Adrenal gland (tissue), 12 donors: ENCODE data around the gene APOD. TPM values are rescaled to one million over a fixed set of nuclear protein-coding genes. Genes with fewer than 3 reads are reported as not detected.

Experiments
- DNase-seq, 7 donors: peaks; one replicate each; pipeline ENCODE4 v3.0.0-alpha.2; 2019 to 2020
- H3K27ac ChIP-seq, 5 donors: fragments of 200-600 bp; sonication (generic) in 4 of 5; 1 replicate in 3 of 5; 2 replicates in 2 of 5; pipeline versions ENCODE4 v1.5.1 to v1.8.0; 2016 to 2020; ENCODE audit warnings: mild to moderate bottlenecking in 1 of 5
- H3K27me3 ChIP-seq: fragments of 200-600 bp; 2 replicates; pipeline ENCODE4 v1.8.0; 2021
- H3K36me3 ChIP-seq, 2 donors: fragments of 200-600 bp; replicated peaks in 1 of 2; 1 replicate in 1 of 2; 2 replicates in 1 of 2; pipeline versions ENCODE4 v1.5.1 to v1.8.0; 2018 to 2022
- H3K4me1 ChIP-seq, 2 donors: fragments of 200-600 bp; replicated peaks in 1 of 2; 1 replicate in 1 of 2; 2 replicates in 1 of 2; pipeline versions ENCODE4 v1.5.1 to v1.8.0; 2018 to 2021
- H3K4me3 ChIP-seq, 4 donors: fragments of 200-600 bp; sonication (generic) in 3 of 4; one replicate each; pipeline ENCODE4 v1.5.1; 2016 to 2018
- H3K9me3 ChIP-seq, 3 donors: fragments of 200-600 bp; sonication (generic) in 1 of 3; replicated peaks in 1 of 3; 1 replicate in 2 of 3; 2 replicates in 1 of 3; pipeline versions ENCODE4 v1.5.1 to v1.8.0; 2016 to 2021
- POLR2A ChIP-seq, 2 donors: fragments of 450-650 bp; IDR thresholded peaks; one replicate each; pipeline ENCODE4 v1.6.1; 2017; ENCODE audit warnings: antibody characterized with exemption in 2 of 2, mild to moderate bottlenecking in 2 of 2, moderate library complexity in 1 of 2
- WGBS, 4 donors: extraction: QIAGEN DNeasy Blood & Tissue Kit in 2 of 4; methylation state at CpG; one replicate each; pipeline versions ENCODE4 v1.1.5 to v1.1.7; 2013 to 2017; 5-methylcytosine and 5-hydroxymethylcytosine counted together
- intact Hi-C, 2 donors: fragments of 100-400 bp; cut with DNase I; formaldehyde crosslinking; loops; one replicate each; pipeline versions ENCODE4 v1.14.1 to v1.15.0; 2022 to 2023
- polyA plus RNA-seq, 3 donors: library from polyadenylated mRNA; stranded (reverse); fragments of 200-250 nt in 2 of 3; fragments of 350-450 nt in 1 of 3; fragmentation: Illumina TruSeq in 1 of 3; extraction: RNeasy Lipid Tissue Mini Kit (QIAGEN cat#74804) in 1 of 3; gene quantifications; one replicate each; pipeline ENCODE4 v1.2.3, GENCODE V29; 2013 to 2014
- total RNA-seq, 9 donors: library from RNA; depleted of rRNA in 4 of 9; stranded (reverse); fragments of >200 nt in 4 of 9; fragments of 120-200 nt in 1 of 9; fragmentation: NEBNext Ultra II Directional in 1 of 9; extraction: Animal tissue kit (Norgen Biotek cat#: 25700) in 1 of 9; gene quantifications; one replicate each; pipeline versions ENCODE4 v1.1.0 to v1.2.4, GENCODE V29; 2013 to 2023
- TF ChIP-seq, protein P1 (sequence below), 6 experiments: fragments of 450-650 bp in 4 of 6; fragments of 200-600 bp in 2 of 6; sonication (generic) in 1 of 6; IDR thresholded peaks; 1 replicate in 5 of 6; 2 replicates in 1 of 6; pipeline versions ENCODE4 v1.5.1 to v1.8.0; 2016 to 2021; ENCODE audit warnings: antibody characterized with exemption in 6 of 6, mild to moderate bottlenecking in 2 of 6, moderate library complexity in 1 of 6
- donor health status: healthy with polysubstance abuse.
- donor health status: Bipolar disorder and iron deficiency.
- donor health status: DM: yes; HTN: yes; CAD: no.
- donor health status: DM: no; HTN: no; CAD: no.
- donor health status: DM: no; HTN: no; CAD: no.
- donor health status: DM: yes; HTN: yes; CAD: no.

APOD gene
- total and polyA plus RNA-seq, 12 donors = 5.1 to 523 (median 38.9) TPM

DNA sequence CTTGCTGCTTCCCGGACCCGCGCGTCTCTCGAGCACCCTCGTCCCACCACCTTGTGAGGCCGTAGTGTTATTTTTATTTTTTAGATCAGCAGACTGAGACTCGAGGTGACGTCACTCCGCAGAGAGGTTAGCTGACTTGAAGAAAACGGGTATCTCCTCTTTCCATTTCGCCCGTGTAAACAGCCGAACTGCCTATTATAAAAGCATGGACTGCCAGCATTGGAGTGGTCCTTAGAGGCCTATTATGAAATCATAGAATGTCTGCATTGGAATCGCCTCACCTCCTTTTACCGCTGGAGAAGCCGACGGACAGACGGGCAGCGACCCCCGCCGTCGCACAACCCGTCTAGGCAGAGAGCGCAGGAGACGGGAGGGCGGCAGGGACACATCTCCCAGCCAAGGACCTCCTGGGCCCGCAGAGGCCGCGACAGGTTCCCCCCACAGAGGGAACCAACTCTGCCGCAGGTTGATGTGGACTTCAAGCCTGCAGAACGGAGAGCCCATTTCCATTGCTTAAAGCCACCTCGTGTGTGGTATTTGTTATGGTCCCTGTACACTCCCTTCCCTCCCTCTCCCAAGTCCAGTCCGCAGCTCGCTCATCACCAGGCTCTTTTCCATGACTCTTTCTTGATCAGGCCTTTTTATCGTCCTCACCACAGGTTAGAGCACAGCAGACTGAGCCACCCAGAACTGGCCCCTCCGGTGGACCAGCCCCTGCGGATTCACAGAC, 40.1 kb downstream of the APOD start:
- Histone ChIP-seq H3K36me3 (no peaks in the 10 kb centered on the region), H3K4me1 (peaks cover 12 to 40% of the 10 kb centered on the region in 2 donors), H3K27ac (peak overlapping the region in 3 of 5 donors; percentile 80 to 98 (median 87)), H3K27me3 (no peaks in the 10 kb centered on the region), H3K4me3 (peak overlapping the region in 2 of 4 donors; percentile 68 to 97), H3K9me3 (no peaks in the 10 kb centered on the region)
- DNase-seq = peak in 2 of 7 donors; percentile 33 to 35
- TF ChIP-seq POLR2A (IDR thresholded peaks at IDR 0.05) = no peak
- TF ChIP-seq, protein P1, sequence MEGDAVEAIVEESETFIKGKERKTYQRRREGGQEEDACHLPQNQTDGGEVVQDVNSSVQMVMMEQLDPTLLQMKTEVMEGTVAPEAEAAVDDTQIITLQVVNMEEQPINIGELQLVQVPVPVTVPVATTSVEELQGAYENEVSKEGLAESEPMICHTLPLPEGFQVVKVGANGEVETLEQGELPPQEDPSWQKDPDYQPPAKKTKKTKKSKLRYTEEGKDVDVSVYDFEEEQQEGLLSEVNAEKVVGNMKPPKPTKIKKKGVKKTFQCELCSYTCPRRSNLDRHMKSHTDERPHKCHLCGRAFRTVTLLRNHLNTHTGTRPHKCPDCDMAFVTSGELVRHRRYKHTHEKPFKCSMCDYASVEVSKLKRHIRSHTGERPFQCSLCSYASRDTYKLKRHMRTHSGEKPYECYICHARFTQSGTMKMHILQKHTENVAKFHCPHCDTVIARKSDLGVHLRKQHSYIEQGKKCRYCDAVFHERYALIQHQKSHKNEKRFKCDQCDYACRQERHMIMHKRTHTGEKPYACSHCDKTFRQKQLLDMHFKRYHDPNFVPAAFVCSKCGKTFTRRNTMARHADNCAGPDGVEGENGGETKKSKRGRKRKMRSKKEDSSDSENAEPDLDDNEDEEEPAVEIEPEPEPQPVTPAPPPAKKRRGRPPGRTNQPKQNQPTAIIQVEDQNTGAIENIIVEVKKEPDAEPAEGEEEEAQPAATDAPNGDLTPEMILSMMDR (IDR thresholded peaks at IDR 0.05) = no peak
- intact Hi-C loops = no loop called here
- WGBS, 4 donors = 15 to 22% (median 18%) methylated on average over 25 to 38 of the region's 38 CpGs

DNA sequence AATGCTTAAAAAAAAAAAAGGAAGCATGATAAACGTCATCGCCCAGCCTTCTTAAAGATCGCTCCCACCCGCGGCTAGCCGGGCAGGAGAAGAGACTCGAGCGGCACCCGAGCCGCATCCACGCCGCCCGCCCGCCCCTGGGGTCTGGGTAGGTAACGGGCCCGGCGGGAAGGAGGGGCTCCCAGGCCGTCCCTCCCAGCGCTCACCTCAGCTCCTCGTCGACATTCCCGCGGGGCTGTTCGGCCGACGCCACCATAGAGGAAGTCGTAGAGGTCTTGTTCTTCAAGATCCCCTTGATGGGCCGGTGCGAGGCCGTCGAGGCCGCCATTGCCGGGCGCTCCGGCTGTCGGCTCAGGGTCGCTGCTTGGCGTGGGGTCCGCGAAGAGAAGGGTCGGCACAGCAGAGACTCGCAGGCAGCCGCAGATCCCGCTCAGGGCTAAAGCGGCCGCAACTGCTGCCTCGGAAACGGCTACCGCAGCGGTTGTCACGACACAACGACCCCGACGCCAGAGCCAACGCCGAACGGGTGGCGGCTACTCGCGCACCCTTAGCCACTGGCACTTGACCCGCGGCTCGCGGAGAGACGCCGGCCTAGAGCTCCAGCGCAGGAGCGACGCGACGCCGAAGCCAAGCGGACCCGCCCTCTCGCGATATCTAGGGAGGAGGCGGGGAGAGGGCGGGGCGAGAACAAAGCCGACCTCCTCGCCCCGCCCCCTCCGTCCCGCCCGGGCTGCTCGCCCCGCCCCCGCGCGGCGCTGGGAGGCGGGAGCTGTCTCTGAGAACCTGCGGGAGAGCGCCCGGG, 40.8 kb downstream of the APOD start, which contains the start of gene PPP1R2:
TSS of gene PPP1R2 (minus strand) at position 628 of the 802 bp plus-strand sequence. CDS start at position 328, 300 bp downstream.
- TF ChIP-seq POLR2A (IDR thresholded peaks at IDR 0.05) = peak; percentile 94 to 99
- TF ChIP-seq, protein P1 (IDR thresholded peaks at IDR 0.05) = no peak
- Histone ChIP-seq H3K27me3 (no peaks in the 10 kb centered on the region), H3K4me3 (peak within 1 kb of the TSS; percentile 36 to 97 (median 74)), H3K27ac (peak within 1 kb of the TSS; percentile 45 to 98 (median 83)), H3K9me3 (no peaks in the 10 kb centered on the region), H3K36me3 (no peaks in the 10 kb centered on the region), H3K4me1 (peaks cover 12 to 42% of the 10 kb centered on the region in 2 donors)
- 0 to 1% (median 0%) methylated on average over 17 to 95 of the region's 95 CpGs for WGBS, 4 donors
- peak; percentile 90 to 96 (median 94) for DNase-seq
- intact Hi-C loops = no loop called here

GRCh38 chr3:195542316-195542697, 41.4 kb downstream of the APOD start:
- WGBS, 4 donors = 0 to 1% (median 0%) methylated on average over 5 of the region's 5 CpGs
- no peak for TF ChIP-seq POLR2A (IDR thresholded peaks at IDR 0.05)
- TF ChIP-seq, protein P1 (IDR thresholded peaks at IDR 0.05) = no peak
- H3K36me3 ChIP-seq = no peaks in the 10 kb centered on the region
- no peaks in the 10 kb centered on the region for H3K27me3 ChIP-seq
- H3K9me3 ChIP-seq = no peaks in the 10 kb centered on the region
- H3K4me1 ChIP-seq = peaks cover 12 to 42% of the 10 kb centered on the region in 2 donors
- no peak for DNase-seq
- intact Hi-C loops = no loop called here
- peak overlapping the region in 4 of 5 donors; percentile 45 to 98 (median 84) for H3K27ac ChIP-seq
- H3K4me3 ChIP-seq = peak overlapping the region in 3 of 4 donors; percentile 68 to 97 (median 79)

GRCh38 chr3:195540511-195540910, 43.2 kb downstream of the APOD start:
- no peak for TF ChIP-seq POLR2A (IDR thresholded peaks at IDR 0.05)
- TF ChIP-seq, protein P1 (IDR thresholded peaks at IDR 0.05) = no peak
- H3K9me3 ChIP-seq = no peaks in the 10 kb centered on the region
- H3K4me1 ChIP-seq = peaks cover 6 to 36% of the 10 kb centered on the region in 2 donors
- WGBS, 4 donors = 54 to 77% (median 62%) methylated on average over 6 of the region's 6 CpGs
- no peak overlapping the region for H3K27ac ChIP-seq
- DNase-seq = no peak
- peak overlapping the region in 1 of 4 donors; percentile 3 for H3K4me3 ChIP-seq
- intact Hi-C loops = no loop called here
- H3K27me3 ChIP-seq = no peaks in the 10 kb centered on the region
- H3K36me3 ChIP-seq = no peaks in the 10 kb centered on the region
